ENCODE results near the gene JMJD8.
A peak's percentile ranks its signal among the peaks of the same experiment; 100 is the strongest.

JMJD8 gene

GRCh38 chr16:717450-718245, 33.5 kb upstream of the JMJD8 start:
- DNase-seq (ENCODE audit: low spot score) = no peak
- in situ Hi-C loops (cut with MboI; ENCODE audit: low sequenced_read_pairs, unreplicated experiment) = no loop called here
- TF ChIP-seq CTCF (IDR thresholded peaks at IDR 0.05; ENCODE audit: borderline replicate concordance, control extremely low read depth, extremely low read depth, insufficient read depth, missing control alignments) = no peak

GRCh38 chr16:716768-717325, 32.7 kb upstream of the JMJD8 start:
- TF ChIP-seq CTCF (IDR thresholded peaks at IDR 0.05; ENCODE audit: borderline replicate concordance, control extremely low read depth, extremely low read depth, insufficient read depth, missing control alignments) = no peak
- DNase-seq (ENCODE audit: low spot score) = no peak
- in situ Hi-C loops (cut with MboI; ENCODE audit: low sequenced_read_pairs, unreplicated experiment) = no loop called here

- in situ Hi-C loops (cut with MboI; ENCODE audit: low sequenced_read_pairs, unreplicated experiment) = no loop called here
- no peak for DNase-seq (ENCODE audit: low spot score)
- no peak for TF ChIP-seq CTCF (IDR thresholded peaks at IDR 0.05; ENCODE audit: borderline replicate concordance, control extremely low read depth, extremely low read depth, insufficient read depth, missing control alignments)
Measured at GRCh38 chr16:716200-716568, 32.0 kb upstream of the JMJD8 start.

GRCh38 chr16:715477-716199, 31.5 kb upstream of the JMJD8 start:
- DNase-seq (ENCODE audit: low spot score) = peak; percentile 63
- in situ Hi-C loops (cut with MboI; ENCODE audit: low sequenced_read_pairs, unreplicated experiment) = no loop called here
- TF ChIP-seq CTCF (IDR thresholded peaks at IDR 0.05; ENCODE audit: borderline replicate concordance, control extremely low read depth, extremely low read depth, insufficient read depth, missing control alignments) = peak; percentile 33

GRCh38 chr16:714558-715476, 30.7 kb upstream of the JMJD8 start, which contains the start of gene METRN:
METRN (plus strand) TSS chr16:715118; CDS start chr16:715290, 172 bp downstream.
- TF ChIP-seq CTCF (IDR thresholded peaks at IDR 0.05; ENCODE audit: borderline replicate concordance, control extremely low read depth, extremely low read depth, insufficient read depth, missing control alignments) = no peak

GRCh38 chr16:714079-714478, 29.9 kb upstream of the JMJD8 start:
- in situ Hi-C loops (cut with MboI; ENCODE audit: low sequenced_read_pairs, unreplicated experiment) = loop anchor here (5.0 kb wide), 1 partner anchor 68 kb away; no protein-coding TSS in a partner anchor
- TF ChIP-seq CTCF (IDR thresholded peaks at IDR 0.05; ENCODE audit: borderline replicate concordance, control extremely low read depth, extremely low read depth, insufficient read depth, missing control alignments) = no peak
- no peak for DNase-seq (ENCODE audit: low spot score)

More at GRCh38 chr16:714558-715476, 30.7 kb upstream of the JMJD8 start, which contains the start of gene METRN:
- in situ Hi-C loops (cut with MboI; ENCODE audit: low sequenced_read_pairs, unreplicated experiment) = loop anchor here (5.0 kb wide), 1 partner anchor 67 kb away; no protein-coding TSS in a partner anchor
- DNase-seq (ENCODE audit: low spot score) = peak; percentile 94

Data from GM13976 (cell line).